H9 (cell line): ENCODE data around the gene DMD. TPM values are rescaled to one million over a fixed set of nuclear protein-coding genes. Genes with fewer than 3 reads are reported as not detected.

Source experiments
- DNase-seq: peaks from one replicate; pipeline ENCODE4 v3.0.0-alpha.2; 2017
- H2AFZ ChIP-seq: one replicate; pipeline ENCODE4 v1.6.1; 2013; ENCODE audit warnings: mild to moderate bottlenecking, low read length, control low read depth, moderate library complexity
- H2AK5ac ChIP-seq: 2 replicates; pipeline ENCODE4 v1.6.1; 2013; ENCODE audit warnings: low read length, control low read depth, mixed read lengths; ENCODE audit not compliant: insufficient read length
- H2BK120ac ChIP-seq: one replicate; pipeline ENCODE4 v1.6.1; 2013; ENCODE audit warnings: low read depth, mild to moderate bottlenecking, low read length, control low read depth, inconsistent platforms; ENCODE audit not compliant: poor library complexity, severe bottlenecking
- H2BK12ac ChIP-seq: 2 replicates; pipeline ENCODE4 v1.6.1; 2013; ENCODE audit warnings: low read length, control low read depth, mixed read lengths, low read depth; ENCODE audit not compliant: insufficient read length
- H2BK15ac ChIP-seq: 2 replicates; pipeline ENCODE4 v1.6.1; 2013; ENCODE audit warnings: low read depth, low read length, control low read depth
- H2BK20ac ChIP-seq: one replicate; pipeline ENCODE4 v1.6.1; 2013; ENCODE audit warnings: low read depth, mild to moderate bottlenecking, low read length, control low read depth, inconsistent platforms; ENCODE audit not compliant: poor library complexity, severe bottlenecking
- H2BK5ac ChIP-seq: 2 replicates; pipeline ENCODE4 v1.6.1; 2013; ENCODE audit warnings: low read length, control low read depth, mixed read lengths; ENCODE audit not compliant: insufficient read length
- H3K14ac ChIP-seq: 2 replicates; pipeline ENCODE4 v1.6.1; 2013; ENCODE audit warnings: low read length, control low read depth; ENCODE audit not compliant: insufficient read depth
- H3K18ac ChIP-seq: 2 replicates; pipeline ENCODE4 v1.6.1; 2013; ENCODE audit warnings: low read depth, mild to moderate bottlenecking, mixed read lengths, low read length, control low read depth; ENCODE audit not compliant: insufficient read length
- H3K23ac ChIP-seq: 2 replicates; pipeline ENCODE4 v1.6.1; 2013; ENCODE audit warnings: low read length, control low read depth, mixed read lengths, low read depth; ENCODE audit not compliant: insufficient read length
- H3K23me2 ChIP-seq: 2 replicates; pipeline ENCODE4 v1.6.1; 2013; ENCODE audit warnings: low read depth, mild to moderate bottlenecking, mixed read lengths, low read length, control low read depth; ENCODE audit not compliant: insufficient read length, poor library complexity, severe bottlenecking
- H3K27ac ChIP-seq: 2 replicates; pipeline ENCODE4 v1.5.1; 2013; ENCODE audit warnings: low read length, control low read depth, mixed read lengths, low read depth; ENCODE audit not compliant: insufficient read length
- H3K27me3 ChIP-seq: 2 replicates; pipeline ENCODE4 v1.6.1; 2013; ENCODE audit warnings: low read length, control low read depth, inconsistent platforms; ENCODE audit not compliant: insufficient read depth
- H3K4ac ChIP-seq: 2 replicates; pipeline ENCODE4 v1.6.1; 2013; ENCODE audit warnings: low read depth, mild to moderate bottlenecking, control low read depth, inconsistent platforms, low read length, moderate library complexity
- H3K4me1 ChIP-seq: 2 replicates; pipeline ENCODE4 v1.6.1; 2013; ENCODE audit warnings: low read length, control low read depth, inconsistent platforms; ENCODE audit not compliant: insufficient read depth
- H3K4me2 ChIP-seq: 2 replicates; pipeline ENCODE4 v1.6.1; 2013; ENCODE audit warnings: low read length, control low read depth, mixed read lengths; ENCODE audit not compliant: insufficient read length, insufficient read depth
- H3K56ac ChIP-seq: 2 replicates; pipeline ENCODE4 v1.6.1; 2013; ENCODE audit warnings: low read depth, mild to moderate bottlenecking, mixed read lengths, low read length, control low read depth; ENCODE audit not compliant: insufficient read length
- H3K79me1 ChIP-seq: 2 replicates; pipeline ENCODE4 v1.6.1; 2013; ENCODE audit warnings: low read depth, mild to moderate bottlenecking, moderate library complexity, low read length, control low read depth, inconsistent platforms; ENCODE audit not compliant: insufficient read depth, poor library complexity, severe bottlenecking
- H3K79me2 ChIP-seq: 2 replicates; pipeline ENCODE4 v1.6.1; 2013; ENCODE audit warnings: low read length, control low read depth, inconsistent platforms; ENCODE audit not compliant: insufficient read depth
- H3K9ac ChIP-seq: 2 replicates; pipeline ENCODE4 v1.6.1; 2013; ENCODE audit warnings: low read length, control low read depth, mixed read lengths; ENCODE audit not compliant: insufficient read length; ENCODE audit errors: extremely low read depth
- H3K9me3 ChIP-seq: one replicate; pipeline ENCODE4 v1.6.1; 2013; ENCODE audit warnings: low read depth, low read length, inconsistent platforms; ENCODE audit not compliant: control insufficient read depth
- H3T11ph ChIP-seq: one replicate; pipeline ENCODE4 v1.6.1; 2013; ENCODE audit warnings: mild to moderate bottlenecking, low read length, control low read depth, inconsistent platforms
- H4K20me1 ChIP-seq: one replicate; pipeline ENCODE4 v1.6.1; 2013; ENCODE audit not compliant: control insufficient read depth, insufficient read length, insufficient read depth
- H4K5ac ChIP-seq: 2 replicates; pipeline ENCODE4 v1.6.1; 2013; ENCODE audit warnings: low read depth, mild to moderate bottlenecking, mixed read lengths, low read length, control low read depth; ENCODE audit not compliant: insufficient read length
- H4K8ac ChIP-seq: replicated peaks from 2 replicates; pipeline ENCODE4 v1.6.1; 2013; ENCODE audit warnings: low read length, control low read depth, mixed read lengths, low read depth; ENCODE audit not compliant: insufficient read length
- H4K91ac ChIP-seq: 2 replicates; pipeline ENCODE4 v1.6.1; 2013; ENCODE audit warnings: low read depth, mild to moderate bottlenecking, moderate library complexity, mixed read lengths, low read length, control low read depth; ENCODE audit not compliant: insufficient read length
- H3K27ac Mint-ChIP-seq, 3 experiments: 2 replicates in 2 of 3; 3 replicates in 1 of 3; pipeline ENCODE4 v1.8.0; 2020 to 2021; ENCODE audit warnings: mixed read lengths in 3 of 3, mild to moderate bottlenecking in 1 of 3, moderate library complexity in 1 of 3
- H3K27me3 Mint-ChIP-seq: 2 replicates; pipeline ENCODE4 v1.8.0; 2021; ENCODE audit warnings: low read depth, mild to moderate bottlenecking, moderate library complexity, mixed read lengths
- H3K36me3 Mint-ChIP-seq, 3 experiments: 2 replicates in 2 of 3; 3 replicates in 1 of 3; pipeline ENCODE4 v1.8.0; 2020 to 2021; ENCODE audit warnings: low read depth in 3 of 3, mixed read lengths in 3 of 3; ENCODE audit not compliant: insufficient read depth in 1 of 3
- H3K4me1 Mint-ChIP-seq, 2 experiments: 2 replicates each; pipeline ENCODE4 v1.8.0; 2020; ENCODE audit warnings: mixed read lengths in 2 of 2
- H3K4me3 Mint-ChIP-seq, 2 experiments: 2 replicates in 1 of 2; 3 replicates in 1 of 2; pipeline ENCODE4 v1.8.0; 2020 to 2021; ENCODE audit warnings: mild to moderate bottlenecking in 2 of 2, mixed read lengths in 2 of 2, moderate library complexity in 1 of 2
- H3K9me3 Mint-ChIP-seq, 2 experiments: 2 replicates in 1 of 2; 3 replicates in 1 of 2; pipeline ENCODE4 v1.8.0; 2020; ENCODE audit warnings: mild to moderate bottlenecking in 2 of 2, mixed read lengths in 2 of 2, moderate library complexity in 1 of 2
- CTCF ChIP-seq: fragments of 200-600 bp; sonication (generic); conservative IDR thresholded peaks from 3 replicates; pipeline ENCODE4 v1.8.0; 2021; ENCODE audit warnings: antibody characterized with exemption, mild to moderate bottlenecking
- WGBS: extraction: QIAGEN DNeasy Blood & Tissue Kit; methylation state at CpG from one replicate; pipeline ENCODE4 v1.1.7; 2013; ENCODE audit warnings: missing lambda C conversion rate, low lambda C conversion rate, mixed read lengths; ENCODE audit not compliant: insufficient read length; ENCODE audit errors: extremely low coverage; 5-methylcytosine and 5-hydroxymethylcytosine counted together
- total RNA-seq: library from RNA; stranded (reverse); gene quantifications from 2 replicates; pipeline ENCODE4 v1.2.1, GENCODE V29; 2021

DMD gene
- total RNA-seq, 1 experiment from 2014 or later: 3.8 TPM

- peak; percentile 51; the same call in 2 of the 3 replicates for TF ChIP-seq CTCF
- H2AFZ ChIP-seq: no peak overlapping the region
- H3K27me3 ChIP-seq: no peaks in the 10 kb centered on the region
- no peak overlapping the region for H3K18ac ChIP-seq
- no peaks in the 10 kb centered on the region for H3K79me2 ChIP-seq
- H3K27ac ChIP-seq: no peak overlapping the region
- no peaks in the 10 kb centered on the region for H3K4me1 ChIP-seq
- Mint-ChIP-seq H3K9me3 (peaks cover 32 to 41% of the 10 kb centered on the region in 2 experiments), H3K4me3 (no peak overlapping the region), H3K4me1 (no peaks in the 10 kb centered on the region), H3K27ac (no peak overlapping the region), H3K27me3 (no peaks in the 10 kb centered on the region), H3K36me3 (no peaks in the 10 kb centered on the region)
- H3K4me2 ChIP-seq: no peak overlapping the region
- H3K23me2 ChIP-seq: no peaks in the 10 kb centered on the region
- H3K4ac ChIP-seq: no peak overlapping the region
- H2BK15ac ChIP-seq: no peak overlapping the region
- no peak overlapping the region for H2BK20ac ChIP-seq
- no peak overlapping the region for H4K91ac ChIP-seq
- no peaks in the 10 kb centered on the region for H3K79me1 ChIP-seq
- H3K14ac ChIP-seq: no peak overlapping the region
- H4K8ac ChIP-seq: no peak overlapping the region
- H4K5ac ChIP-seq: no peak overlapping the region
- H4K20me1 ChIP-seq: no peaks in the 10 kb centered on the region
- no CpG with 5 or more reads among the region's 4 CpGs for WGBS
- no peak for DNase-seq
- no peak overlapping the region for H3K56ac ChIP-seq
- no peak overlapping the region for H2AK5ac ChIP-seq
- no peak overlapping the region for H3T11ph ChIP-seq
- H2BK12ac ChIP-seq: no peak overlapping the region
- H3K9ac ChIP-seq: no peak overlapping the region
- H3K9me3 ChIP-seq: no peaks in the 10 kb centered on the region
- no peak overlapping the region for H2BK120ac ChIP-seq
- H2BK5ac ChIP-seq: no peak overlapping the region
- H3K23ac ChIP-seq: no peak overlapping the region
Observed at GRCh38 chrX:32408389-32408788, 803.0 kb downstream of the DMD start.
